ENCODE results near the gene HOXA9. TPM values are rescaled to one million over a fixed set of nuclear protein-coding genes. Genes with fewer than 3 reads are reported as not detected.

Gene HOXA9
- total and polyA plus RNA-seq, 2 of the 4 experiments (the other 2 are of a cell fraction): 0.18 to 0.32 TPM

GRCh38 chr7:27150568-27151340 is 14.6 kb downstream of the HOXA9 start:
- H3K18ac ChIP-seq (ENCODE audit: low read depth, low read length): peak overlapping the region; percentile 38; the same call in 1 of the 2 replicates
- H3K27ac ChIP-seq (ENCODE audit: insufficient read depth, low read length): peak overlapping the region; percentile 83
- ChIA-PET POLR2A (ENCODE audit: unreplicated experiment) (no interaction called here), CTCF (interaction anchor here (0.6 to 1.3 kb wide), 5 partner anchors 9 to 1257 kb away, joined by 3 to 5 read pairs (median 3); no protein-coding TSS in a partner anchor)
- H3K4ac ChIP-seq (ENCODE audit: low read depth, low read length): peak overlapping the region; percentile 42
- peak overlapping the region; percentile 74 for H3K9ac ChIP-seq (ENCODE audit: low read depth, low read length)
- TF ChIP-seq POLR2A (IDR thresholded peaks at IDR 0.05; ENCODE audit: low read depth, low read length) (peak; percentile 58; the same call in 1 of the 2 replicates), RAD21 (IDR thresholded peaks at IDR 0.05; ENCODE audit: low read length) (peak; percentile 50), CTCF (conservative IDR thresholded peaks at IDR 0.05; ENCODE audit: low read depth, low read length) (peak; percentile 78), SMC3 (IDR thresholded peaks at IDR 0.05; ENCODE audit: low read depth, low read length) (peak; percentile 51; the same call in 1 of the 2 replicates), BHLHE40 (IDR thresholded peaks at IDR 0.05; ENCODE audit: low read depth, low read length) (peak; percentile 58), RFX5 (IDR thresholded peaks at IDR 0.05; ENCODE audit: low read depth, low read length) (no peak), ELK1 (IDR thresholded peaks at IDR 0.05; ENCODE audit: borderline replicate concordance, low read depth, low read length) (no peak)
- intact Hi-C loops (cut with micrococcal nuclease): no loop called here
- no peaks in the 10 kb centered on the region; the same call in 1 of the 2 replicates for H3K36me3 ChIP-seq (ENCODE audit: control insufficient read depth, insufficient read depth, low read length)
- H3K23ac ChIP-seq (ENCODE audit: low read depth, low read length): peak overlapping the region; percentile 43
- H2BK120ac ChIP-seq (ENCODE audit: low read depth, low read length): peak overlapping the region; percentile 27
- in situ Hi-C loops (cut with MboI; ENCODE audit: low sequenced_read_pairs): no loop called here
- H4K5ac ChIP-seq (ENCODE audit: low read depth, low read length): peak overlapping the region; percentile 49
- H2AK9ac ChIP-seq (replicated peaks; ENCODE audit: low read depth, low read length, poor library complexity): peak overlapping the region; percentile 68
- no peaks in the 10 kb centered on the region for H3K9me3 ChIP-seq (ENCODE audit: control insufficient read depth, insufficient read depth, low read length)
- H2AFZ ChIP-seq (replicated peaks; ENCODE audit: low read length, poor library complexity): peak overlapping the region; percentile 84
- peak overlapping the region; percentile 55 to 75; a peak in 2 of 4 replicates for H4K8ac ChIP-seq (ENCODE audit: low read depth in 2 of 2, low read length in 2 of 2)
- peak overlapping the region; percentile 23; the same call in 1 of the 2 replicates for H3K14ac ChIP-seq (replicated peaks; ENCODE audit: low read depth, low read length)
- dilution Hi-C loops (cut with HindIII; ENCODE audit: low sequenced_read_pairs, unreplicated experiment): no loop called here
- peak; percentile 71 for ATAC-seq (ENCODE audit: low read depth)
- H2AK5ac ChIP-seq (ENCODE audit: low read depth, low read length): 0 out of 2 replicates have a peak overlapping the region, but pooled peaks have one; percentile 20
- peaks cover 9 to 31% of the 10 kb centered on the region in 2 experiments; a peak in 3 of 4 replicates for H3K79me1 ChIP-seq (ENCODE audit: low read depth in 1 of 2, low read length in 2 of 2)
- DNase-seq: peak; percentile 78
- peak overlapping the region; percentile 87 for H3K4me2 ChIP-seq (ENCODE audit: low read depth, low read length)
- peak overlapping the region; percentile 75 for H3K56ac ChIP-seq (ENCODE audit: extremely low read depth, insufficient read depth, low read length)
- H4K20me1 ChIP-seq (ENCODE audit: insufficient read depth, low read length): no peaks in the 10 kb centered on the region
- H3K27me3 ChIP-seq (ENCODE audit: control insufficient read depth, insufficient read depth, low read length): no peaks in the 10 kb centered on the region
- no TSS peak for BruUV-seq (replicated peaks)
- H3K4me1 ChIP-seq (ENCODE audit: control insufficient read depth, insufficient read depth, low read length): peaks cover 15% of the 10 kb centered on the region
- H3K9me1 ChIP-seq (ENCODE audit: insufficient read depth, low read length): peaks cover 3% of the 10 kb centered on the region; the same call in 1 of the 2 replicates
- peak overlapping the region; percentile 22 for H2BK5ac ChIP-seq (ENCODE audit: low read depth, low read length, poor library complexity, severe bottlenecking)
- H3K4me3 ChIP-seq (ENCODE audit: insufficient read depth, low read depth, low read length): peak overlapping the region; percentile 54
- peak overlapping the region; percentile 65 for H4K91ac ChIP-seq (ENCODE audit: insufficient read depth, low read depth, low read length)
- 0 out of 3 replicates have a peak overlapping the region, but pooled peaks have one; percentile 9 for H2BK15ac ChIP-seq (ENCODE audit: low read depth, low read length)
- 3% methylated on average over 33 of the region's 58 CpGs; no CpG with 5 or more reads in 1 of the 2 experiments for WGBS, 2 experiments (ENCODE audit: extremely low coverage in 2 of 2, insufficient read length in 1 of 2)
- H2BK20ac ChIP-seq (ENCODE audit: low read depth, low read length): no peak overlapping the region

Measured in IMR-90 (cell line).